Sigmoid colon (tissue), 7 donors: Measurements from ENCODE around the gene RIT2. TPM values are rescaled to one million over a fixed set of nuclear protein-coding genes. Genes with fewer than 3 reads are reported as not detected.

Experiments used
- DNase-seq: peaks from one replicate; pipeline ENCODE4 v3.0.0-alpha.2; 2019
- H3K27ac ChIP-seq, 4 donors: fragments of 200-600 bp; sonication (generic); one replicate each; pipeline ENCODE4 v1.5.1; 2016 to 2019; ENCODE audit warnings: mild to moderate bottlenecking in 1 of 4
- H3K27me3 ChIP-seq, 3 donors: fragments of 200-600 bp; sonication (generic); one replicate each; pipeline ENCODE4 v1.5.1; 2019; ENCODE audit warnings: mild to moderate bottlenecking in 1 of 3
- H3K36me3 ChIP-seq, 4 donors: fragments of 200-600 bp; sonication (generic); one replicate each; pipeline ENCODE4 v1.5.1; 2016 to 2019
- H3K4me1 ChIP-seq, 4 donors: fragments of 200-600 bp; sonication (generic); one replicate each; pipeline ENCODE4 v1.5.1; 2017 to 2019
- H3K4me3 ChIP-seq, 4 donors: fragments of 200-600 bp; sonication (generic); one replicate each; pipeline ENCODE4 v1.5.1; 2017 to 2019; ENCODE audit warnings: mild to moderate bottlenecking in 2 of 4, moderate library complexity in 1 of 4
- H3K9me3 ChIP-seq, 4 donors: fragments of 200-600 bp in 3 of 4; sonication (generic) in 3 of 4; one replicate each; pipeline versions ENCODE4 v1.5.1 to v1.6.1; 2013 to 2019
- EP300 ChIP-seq, 4 donors: sonication (generic); formaldehyde crosslinking; IDR thresholded peaks; one replicate each; pipeline ENCODE4 v1.6.1; 2017; ENCODE audit warnings: antibody characterized with exemption in 4 of 4
- POLR2A ChIP-seq, 2 donors: fragments of 450-650 bp; IDR thresholded peaks; one replicate each; pipeline ENCODE4 v1.6.1; 2016; ENCODE audit warnings: antibody characterized with exemption in 2 of 2, mild to moderate bottlenecking in 2 of 2, moderate library complexity in 2 of 2
- POLR2AphosphoS5 ChIP-seq, 4 donors: sonication (generic); formaldehyde crosslinking; IDR thresholded peaks; one replicate each; pipeline ENCODE4 v1.6.1; 2017; ENCODE audit warnings: antibody characterized with exemption in 4 of 4
- whole genome bisulfite sequencing, 2 donors: extraction: QIAGEN DNeasy Blood & Tissue Kit; methylation state at CpG; one replicate each; pipeline ENCODE4 v1.1.7; 2013; 5-methylcytosine and 5-hydroxymethylcytosine counted together
- intact Hi-C: fragments of 100-400 bp; cut with DNase I; formaldehyde crosslinking; loops from one replicate; pipeline ENCODE4 v1.15.1; 2023
- polyA plus RNA-seq, 3 donors: library from polyadenylated mRNA; stranded (reverse); fragments of 200-250 nt; gene quantifications; one replicate each; pipeline ENCODE4 v1.2.3, GENCODE V29; 2013
- total RNA-seq, 4 donors: library from RNA; depleted of rRNA; stranded (reverse); fragments of >200 nt; gene quantifications; one replicate each; pipeline ENCODE4 v1.1.0, GENCODE V29; 2016
- TF ChIP-seq, protein P1 (sequence below), 4 experiments: fragments of 450-650 bp in 3 of 4; fragments of 200-600 bp in 1 of 4; IDR thresholded peaks; one replicate each; pipeline ENCODE4 v1.5.1; 2016 to 2019; ENCODE audit warnings: antibody characterized with exemption in 4 of 4, mild to moderate bottlenecking in 3 of 4, moderate library complexity in 2 of 4
- donor health status: healthy with polysubstance abuse.
- donor health status: Bipolar disorder and iron deficiency.
- donor health status: healthy.

The RIT2 gene
- total RNA-seq (1 to 10 TPM in 1 of 4 donors, not detected in 3; 1.8 TPM), polyA plus RNA-seq (under 1 TPM in 1 of 3 donors, not detected in 2; 0.17 TPM)

DNA sequence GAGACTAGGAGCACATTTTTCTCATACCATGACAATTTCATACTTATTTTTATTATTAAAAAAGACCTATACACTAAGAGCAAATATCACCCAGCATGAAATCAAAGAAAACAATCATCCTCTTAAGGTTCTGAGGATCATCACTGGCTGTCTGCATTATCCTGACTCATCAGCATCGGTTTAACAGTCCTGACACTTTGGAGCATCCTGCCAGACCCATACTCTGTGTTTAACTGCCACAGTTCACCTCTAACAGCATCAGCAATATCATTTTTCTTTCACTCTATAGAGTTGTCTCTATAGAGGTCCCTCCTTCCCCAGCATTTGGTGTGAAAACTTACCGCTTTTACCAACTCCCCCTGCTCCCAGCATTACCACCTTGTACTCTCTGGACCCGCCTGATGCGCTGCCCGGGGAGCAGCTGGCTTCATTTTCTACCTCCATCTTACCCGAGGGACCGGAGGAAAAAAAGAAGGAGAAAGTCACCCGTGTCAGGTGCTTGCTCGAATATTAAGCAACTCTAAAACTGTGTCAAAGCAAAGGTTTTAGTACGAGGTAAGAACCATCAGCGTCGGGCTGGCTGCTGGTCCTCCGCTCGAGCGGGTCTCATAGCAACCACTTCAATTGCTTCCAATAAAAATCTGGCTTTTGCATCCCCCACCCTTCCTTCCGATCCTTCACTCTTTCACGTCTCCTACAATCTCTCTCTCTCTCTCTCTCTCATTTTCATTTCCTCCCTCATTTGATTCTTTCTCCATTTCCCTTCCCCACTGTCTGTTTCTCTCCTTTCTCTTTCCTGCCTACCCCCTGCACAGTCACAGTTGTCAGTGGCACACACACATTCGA, at the start of gene RIT2:
Gene RIT2 (minus strand): TSS at position 610 of the 846 bp plus-strand sequence.
- Histone ChIP-seq H3K4me3 (no peak within 1 kb of the TSS), H3K36me3 (no peaks in the 10 kb centered on the region), H3K27me3 (no peaks in the 10 kb centered on the region), H3K4me1 (no peaks in the 10 kb centered on the region), H3K9me3 (no peaks in the 10 kb centered on the region), H3K27ac (no peak within 1 kb of the TSS)
- TF ChIP-seq POLR2AphosphoS5 (IDR thresholded peaks at IDR 0.05), result no peak
- intact Hi-C loops, result no loop called here
- WGBS, 2 donors, result 61 to 62% methylated on average over 18 of the region's 18 CpGs
- DNase-seq, result no peak

DNA sequence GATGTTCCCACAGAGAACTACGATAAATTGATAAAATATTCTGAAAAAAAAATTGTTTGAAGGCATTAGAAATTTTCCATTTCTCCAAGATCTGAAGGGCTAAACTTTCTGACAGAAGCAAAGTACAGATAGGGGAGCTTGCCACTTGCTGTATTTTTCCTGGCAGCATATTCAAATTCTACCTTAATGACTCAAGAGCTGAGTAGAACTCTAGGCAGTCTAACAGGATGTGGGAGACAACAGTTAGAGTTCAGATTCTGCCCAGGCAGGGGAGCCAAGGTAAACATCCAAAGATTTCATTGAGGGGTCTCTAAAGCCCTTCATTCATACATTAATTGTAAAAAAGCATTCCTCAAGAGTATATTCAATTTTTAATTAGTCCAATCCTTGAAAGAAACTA, 46.0 kb upstream of the RIT2 start:
- WGBS, 2 donors, result 73 to 82% methylated on average over 1 of the region's 1 CpG
- TF ChIP-seq POLR2AphosphoS5 (IDR thresholded peaks at IDR 0.05), result no peak
- H3K36me3 ChIP-seq, result no peaks in the 10 kb centered on the region
- H3K27ac ChIP-seq, result no peak overlapping the region
- no peaks in the 10 kb centered on the region for H3K4me1 ChIP-seq
- DNase-seq, result no peak
- no peak overlapping the region for H3K4me3 ChIP-seq
- intact Hi-C loops, result no loop called here
- no peaks in the 10 kb centered on the region for H3K27me3 ChIP-seq
- no peaks in the 10 kb centered on the region for H3K9me3 ChIP-seq

DNA sequence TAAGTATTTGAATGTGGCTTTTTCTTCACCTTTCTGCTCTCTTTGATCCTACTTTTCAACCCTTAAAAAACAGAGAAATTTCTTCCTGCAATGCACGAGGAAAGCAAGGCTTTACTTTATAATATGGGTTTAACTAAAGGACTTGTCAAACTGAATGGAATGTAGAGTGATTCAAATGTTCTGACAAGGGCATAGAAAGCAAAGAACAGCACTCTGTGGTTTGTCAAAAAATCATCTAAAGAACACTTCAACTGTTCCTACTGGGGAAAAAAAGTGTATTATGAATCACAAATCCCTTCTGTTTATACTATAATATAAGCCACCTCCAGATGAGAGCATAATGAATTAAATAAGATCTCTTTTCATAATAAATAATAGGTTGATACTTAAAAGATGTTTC, 45.0 kb upstream of the RIT2 start:
- H3K9me3 ChIP-seq, result no peaks in the 10 kb centered on the region
- no peaks in the 10 kb centered on the region for H3K36me3 ChIP-seq
- no peak for TF ChIP-seq POLR2AphosphoS5 (IDR thresholded peaks at IDR 0.05)
- TF ChIP-seq, protein P1, sequence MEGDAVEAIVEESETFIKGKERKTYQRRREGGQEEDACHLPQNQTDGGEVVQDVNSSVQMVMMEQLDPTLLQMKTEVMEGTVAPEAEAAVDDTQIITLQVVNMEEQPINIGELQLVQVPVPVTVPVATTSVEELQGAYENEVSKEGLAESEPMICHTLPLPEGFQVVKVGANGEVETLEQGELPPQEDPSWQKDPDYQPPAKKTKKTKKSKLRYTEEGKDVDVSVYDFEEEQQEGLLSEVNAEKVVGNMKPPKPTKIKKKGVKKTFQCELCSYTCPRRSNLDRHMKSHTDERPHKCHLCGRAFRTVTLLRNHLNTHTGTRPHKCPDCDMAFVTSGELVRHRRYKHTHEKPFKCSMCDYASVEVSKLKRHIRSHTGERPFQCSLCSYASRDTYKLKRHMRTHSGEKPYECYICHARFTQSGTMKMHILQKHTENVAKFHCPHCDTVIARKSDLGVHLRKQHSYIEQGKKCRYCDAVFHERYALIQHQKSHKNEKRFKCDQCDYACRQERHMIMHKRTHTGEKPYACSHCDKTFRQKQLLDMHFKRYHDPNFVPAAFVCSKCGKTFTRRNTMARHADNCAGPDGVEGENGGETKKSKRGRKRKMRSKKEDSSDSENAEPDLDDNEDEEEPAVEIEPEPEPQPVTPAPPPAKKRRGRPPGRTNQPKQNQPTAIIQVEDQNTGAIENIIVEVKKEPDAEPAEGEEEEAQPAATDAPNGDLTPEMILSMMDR (IDR thresholded peaks at IDR 0.05), result no peak
- no peak for TF ChIP-seq EP300 (IDR thresholded peaks at IDR 0.05)
- no peak for TF ChIP-seq POLR2A (IDR thresholded peaks at IDR 0.05)
- no peak overlapping the region for H3K4me3 ChIP-seq
- 39 to 53% methylated on average over 1 of the region's 1 CpG for WGBS, 2 donors
- no peak overlapping the region for H3K27ac ChIP-seq
- H3K27me3 ChIP-seq, result no peaks in the 10 kb centered on the region
- no peak for DNase-seq
- intact Hi-C loops, result no loop called here
- no peaks in the 10 kb centered on the region for H3K4me1 ChIP-seq

DNA sequence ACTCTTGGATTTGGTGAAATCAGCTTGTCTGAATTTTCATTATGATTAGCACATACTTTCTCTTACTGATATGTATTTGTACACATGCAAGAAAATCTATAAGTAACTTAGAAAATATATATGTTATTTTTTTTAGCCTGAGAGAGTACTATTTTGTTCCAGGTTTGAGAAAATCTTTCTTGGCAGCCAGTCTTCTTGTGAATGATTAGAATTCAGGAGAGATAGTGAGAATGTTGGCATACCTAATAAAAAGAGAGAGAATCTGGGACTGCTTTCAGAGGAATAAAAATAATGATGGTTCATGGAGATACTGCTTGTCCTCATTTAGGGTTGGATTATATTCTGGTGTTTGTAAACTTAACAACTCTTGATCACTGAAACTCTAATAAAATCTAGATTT, 44.4 kb upstream of the RIT2 start:
- TF ChIP-seq POLR2A (IDR thresholded peaks at IDR 0.05) (no peak), POLR2AphosphoS5 (IDR thresholded peaks at IDR 0.05) (no peak), EP300 (IDR thresholded peaks at IDR 0.05) (no peak)
- TF ChIP-seq, protein P1 (IDR thresholded peaks at IDR 0.05), result no peak
- Histone ChIP-seq H3K36me3 (no peaks in the 10 kb centered on the region), H3K4me1 (no peaks in the 10 kb centered on the region), H3K27ac (no peak overlapping the region), H3K4me3 (no peak overlapping the region), H3K9me3 (no peaks in the 10 kb centered on the region), H3K27me3 (no peaks in the 10 kb centered on the region)
- no peak for DNase-seq
- intact Hi-C loops, result no loop called here

DNA sequence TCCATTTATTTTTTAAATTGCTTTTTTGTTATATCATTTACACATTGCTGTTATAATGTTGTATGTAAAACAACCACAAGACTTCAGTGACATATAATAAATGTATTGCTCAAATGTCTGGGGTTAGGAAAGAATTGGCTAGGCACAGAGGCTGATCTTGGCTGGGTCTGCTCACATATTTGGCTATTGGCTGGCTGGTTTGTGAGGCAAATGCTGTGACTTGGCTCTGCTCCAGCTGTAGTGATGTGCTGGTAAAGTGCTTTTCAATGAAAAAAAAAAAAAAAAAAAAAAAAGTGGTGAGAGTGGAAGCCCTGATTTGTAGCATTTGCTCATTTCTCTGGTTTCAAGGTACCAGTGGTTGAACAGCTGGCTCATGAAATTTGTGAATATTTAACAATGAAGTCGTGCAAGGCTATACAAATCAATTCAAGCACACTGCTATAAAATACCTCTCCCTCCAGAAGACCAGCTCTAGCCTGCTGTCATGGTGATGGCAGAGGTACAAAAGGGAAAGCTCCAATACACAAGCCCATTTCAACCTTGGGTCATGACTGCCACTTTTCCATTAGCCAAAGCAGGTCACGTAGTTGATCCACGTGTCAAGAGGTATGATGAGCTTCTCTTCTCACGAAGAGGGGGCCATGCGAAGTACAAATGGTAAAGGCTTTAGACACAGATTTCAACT, 43.7 kb upstream of the RIT2 start:
- no peak for DNase-seq
- no peak overlapping the region for H3K27ac ChIP-seq
- intact Hi-C loops, result no loop called here
- no peaks in the 10 kb centered on the region for H3K9me3 ChIP-seq
- WGBS, 2 donors, result 73 to 77% methylated on average over 5 of the region's 5 CpGs
- no peaks in the 10 kb centered on the region for H3K36me3 ChIP-seq
- H3K27me3 ChIP-seq, result no peaks in the 10 kb centered on the region
- H3K4me3 ChIP-seq, result no peak overlapping the region
- TF ChIP-seq EP300 (IDR thresholded peaks at IDR 0.05) (no peak), POLR2AphosphoS5 (IDR thresholded peaks at IDR 0.05) (no peak), POLR2A (IDR thresholded peaks at IDR 0.05) (no peak)
- TF ChIP-seq, protein P1 (IDR thresholded peaks at IDR 0.05), result no peak
- H3K4me1 ChIP-seq, result no peaks in the 10 kb centered on the region
